ENCODE data around the gene COASY.

- TF ChIP-seq JUND (IDR thresholded peaks at IDR 0.05) (peak in 1 of 2 donors; percentile 51), CTCF (IDR thresholded peaks at IDR 0.05; ENCODE audit: low read depth, low read length, missing input control) (no peak)
These were observed 30.9 kb upstream of the COASY start for GRCh38 chr17:42530952-42531454.
